Heart right ventricle (tissue), 16 donors: ENCODE data around the gene ZNF181. TPM values are rescaled to one million over a fixed set of nuclear protein-coding genes. Genes with fewer than 3 reads are reported as not detected.
"Not testable (repeated sequence)": the region's sequence is repeated elsewhere in the genome, so short reads cannot be mapped to it uniquely, and the experiment has no call there.

Experiments
- ATAC-seq, 8 donors: fragments of 200-7000 bp; cut with Tn5 transposase; one replicate each; pipeline ENCODE4 v1.9.1; 2020; ENCODE audit warnings: mild to moderate bottlenecking in 8 of 8, moderate library complexity in 8 of 8, moderate number of reproducible peaks in 1 of 8
- DNase-seq, 2 donors: peaks; one replicate each; pipeline ENCODE4 v3.0.0-alpha.2; 2020
- H3K27ac ChIP-seq, 10 donors: fragments of 200-600 bp; sonication (generic) in 2 of 10; one replicate each; pipeline versions ENCODE4 v1.5.0 to v1.8.0; 2020 to 2022; ENCODE audit warnings: mild to moderate bottlenecking in 3 of 10
- H3K27me3 ChIP-seq, 7 donors: fragments of 200-600 bp; one replicate each; pipeline ENCODE4 v1.8.0; 2021 to 2022; ENCODE audit warnings: mild to moderate bottlenecking in 2 of 7
- H3K36me3 ChIP-seq, 9 donors: fragments of 200-600 bp; sonication (generic) in 1 of 9; one replicate each; pipeline versions ENCODE4 v1.5.0 to v1.8.0; 2020 to 2022; ENCODE audit warnings: mild to moderate bottlenecking in 2 of 9
- H3K4me1 ChIP-seq, 9 donors: fragments of 200-600 bp; sonication (generic) in 1 of 9; one replicate each; pipeline versions ENCODE4 v1.5.0 to v1.8.0; 2020 to 2022; ENCODE audit warnings: mild to moderate bottlenecking in 4 of 9
- H3K4me3 ChIP-seq, 10 donors: fragments of 200-600 bp; sonication (generic) in 2 of 10; one replicate each; pipeline versions ENCODE4 v1.5.0 to v1.8.0; 2020 to 2022; ENCODE audit warnings: mild to moderate bottlenecking in 7 of 10, moderate library complexity in 2 of 10
- H3K9me3 ChIP-seq, 11 donors: fragments of 200-600 bp in 10 of 11; sonication (generic) in 2 of 11; one replicate each; pipeline versions ENCODE4 v1.5.0 to v1.8.0; 2013 to 2022; ENCODE audit warnings: mild to moderate bottlenecking in 2 of 11, control low read depth in 1 of 11, moderate library complexity in 1 of 11
- WGBS, 2 donors: extraction: QIAGEN DNeasy Blood & Tissue Kit; methylation state at CpG; one replicate each; pipeline ENCODE4 v1.1.7; 2013; ENCODE audit warnings: inconsistent platforms in 1 of 2; 5-methylcytosine and 5-hydroxymethylcytosine counted together
- intact Hi-C, 10 donors: fragments of 100-400 bp; cut with DNase I; formaldehyde crosslinking; loops; one replicate each; pipeline versions ENCODE4 v1.11.1 to v1.14.2; 2022
- long read RNA-seq, 3 donors: library from polyadenylated mRNA; unstranded; transcript quantifications; one replicate each; pipeline ENCODE4 v2.0.0, GENCODE V29; 2020 to 2021
- polyA plus RNA-seq, 2 donors: library from polyadenylated mRNA; stranded (reverse); fragments of 200-250 nt; gene quantifications; one replicate each; pipeline ENCODE4 v1.2.3, GENCODE V29; 2013
- total RNA-seq, 10 donors: library from RNA; stranded (reverse); fragmentation: NEBNext Ultra II Directional in 3 of 10; extraction: Animal tissue kit (Norgen Biotek cat#: 25700) in 3 of 10; gene quantifications; one replicate each; pipeline versions ENCODE4 v1.2.1 to v1.2.4, GENCODE V29; 2021 to 2023
- TF ChIP-seq, protein P1 (sequence below), 9 donors: fragments of 200-600 bp; sonication (generic) in 2 of 9; IDR thresholded peaks; one replicate each; pipeline versions ENCODE4 v1.5.0 to v1.8.0; 2021 to 2022; ENCODE audit warnings: antibody characterized with exemption in 9 of 9, mild to moderate bottlenecking in 5 of 9, moderate library complexity in 1 of 9
- donor health status: Arrhythmogenic right ventricular cardiomyopathy.
- donor health status: ischemic (EF 13 %, LVEDD 7.1; RV severe dilation, severe dysfunction).
- donor health status: healthy with polysubstance abuse.
- donor health status: DM: no; HTN: yes; CAD: no.
- donor health status: DM: no; HTN: no; CAD: no.
- donor health status: ischemic (EF 25% LVEDD 6.9; RV normal size, moderate dysfunction).
- donor health status: ischemic (EF 25% LVEDD 5.7; RV mildly dilated, moderate dysfunction).
- donor health status: healthy.
- donor health status: DM: yes; HTN: yes; CAD: no.
- donor health status: Ischemic cardiomyopathy.
- donor health status: ischemic (EF 35%, LVEDD 5.7; RV mildly dilated, moderate dysfunction).
- donor health status: nonischemic (EF 11% LVEDD 7.7; RV severe dilation, severe dysfunction).
- donor health status: DM: yes; HTN: yes; CAD: no.
- donor health status: PGD.
- donor health status: ischemic (EF 29% LVEDD 5.4; RV normal size, mild dysfunction).
- donor health status: nonischemic (EF 23%, LVEDD 6.1; RV moderate dilation, normal function).

ZNF181 gene
- total RNA-seq (10 to 100 TPM; 16.4 to 27.6 (median 19.2) TPM), polyA plus RNA-seq (1 to 10 TPM; 6.2 to 8.5 TPM)
- long read RNA-seq, donor 1, partial matches to known transcripts: 0 of 30 reads
- long read RNA-seq, donor 1, other reads (novel, unspliced or antisense): 27 of 30 reads
- long read RNA-seq, donor 2, partial matches to known transcripts: 2 of 41 reads
- long read RNA-seq, donor 2, other reads (novel, unspliced or antisense): 36 of 41 reads
- long read RNA-seq, donor 3, full-length matches to known transcripts: 11 of 70 reads
- long read RNA-seq, donor 3, partial matches to known transcripts: 4 of 70 reads
- long read RNA-seq, donor 3, other reads (novel, unspliced or antisense): 55 of 70 reads

DNA sequence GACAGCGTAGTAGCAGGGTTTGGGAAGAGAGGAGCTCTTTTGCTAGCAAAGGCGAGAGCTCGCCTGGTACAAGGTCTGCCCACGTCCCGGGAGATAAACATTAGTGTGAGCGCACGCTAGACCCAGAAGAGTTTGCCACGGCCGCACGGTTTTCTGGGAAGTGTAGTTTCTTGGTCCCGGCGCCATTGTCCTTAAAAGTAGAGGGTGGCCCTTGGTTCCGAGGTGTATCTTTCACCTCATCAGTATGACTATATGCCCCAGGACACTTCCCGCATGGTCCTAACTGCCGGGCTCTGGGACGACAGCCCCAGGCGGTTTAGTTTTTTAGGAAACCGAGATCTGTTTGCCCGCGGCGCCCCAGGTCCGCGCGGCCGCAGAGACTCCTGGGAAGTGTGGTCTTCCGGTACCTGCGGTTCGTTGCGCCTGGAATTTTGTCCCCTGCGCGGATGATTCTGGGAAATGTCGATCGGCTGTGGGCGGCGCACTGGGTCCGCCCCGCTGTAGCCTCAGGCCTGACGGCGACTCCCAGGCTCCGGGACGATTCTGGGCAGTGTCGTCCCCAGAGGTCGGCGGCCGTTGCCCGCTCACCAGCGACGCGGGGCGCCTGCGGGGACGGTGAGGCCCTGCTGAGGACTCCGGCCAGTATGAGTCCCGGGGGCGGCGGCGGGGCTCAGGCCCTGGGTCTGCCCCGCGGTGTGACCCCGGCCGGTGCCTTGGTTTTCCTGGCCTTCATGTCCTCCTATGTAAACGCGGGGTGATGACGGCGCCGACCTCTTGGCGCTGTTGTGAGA is at the start of gene ZNF181:
Gene ZNF181, plus strand, starts transcription at position 498 of the 791 bp plus-strand sequence. CDS start 795 bp downstream, outside the sequence.
- TF ChIP-seq, protein P1, sequence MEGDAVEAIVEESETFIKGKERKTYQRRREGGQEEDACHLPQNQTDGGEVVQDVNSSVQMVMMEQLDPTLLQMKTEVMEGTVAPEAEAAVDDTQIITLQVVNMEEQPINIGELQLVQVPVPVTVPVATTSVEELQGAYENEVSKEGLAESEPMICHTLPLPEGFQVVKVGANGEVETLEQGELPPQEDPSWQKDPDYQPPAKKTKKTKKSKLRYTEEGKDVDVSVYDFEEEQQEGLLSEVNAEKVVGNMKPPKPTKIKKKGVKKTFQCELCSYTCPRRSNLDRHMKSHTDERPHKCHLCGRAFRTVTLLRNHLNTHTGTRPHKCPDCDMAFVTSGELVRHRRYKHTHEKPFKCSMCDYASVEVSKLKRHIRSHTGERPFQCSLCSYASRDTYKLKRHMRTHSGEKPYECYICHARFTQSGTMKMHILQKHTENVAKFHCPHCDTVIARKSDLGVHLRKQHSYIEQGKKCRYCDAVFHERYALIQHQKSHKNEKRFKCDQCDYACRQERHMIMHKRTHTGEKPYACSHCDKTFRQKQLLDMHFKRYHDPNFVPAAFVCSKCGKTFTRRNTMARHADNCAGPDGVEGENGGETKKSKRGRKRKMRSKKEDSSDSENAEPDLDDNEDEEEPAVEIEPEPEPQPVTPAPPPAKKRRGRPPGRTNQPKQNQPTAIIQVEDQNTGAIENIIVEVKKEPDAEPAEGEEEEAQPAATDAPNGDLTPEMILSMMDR (IDR thresholded peaks at IDR 0.05): no peak
- intact Hi-C loops: loop anchor here in 6 of 10 donors (2.0 to 5.0 kb wide), 4 partner anchors 38 to 193 kb away; partner anchors contain the start of genes SCGB2B2 (in 6 of the 6), ZNF302 (in 6 of the 6), ZNF599 (in 2 of the 6) and ZNF30 (in 1 of the 6)
- Histone ChIP-seq H3K4me3 (peak within 1 kb of the TSS; percentile 45 to 93 (median 81)), H3K9me3 (peaks cover 0 to 36% (median 7%) of the 10 kb centered on the region in 11 donors), H3K27me3 (no peaks in the 10 kb centered on the region), H3K36me3 (peaks cover 0 to 38% (median 29%) of the 10 kb centered on the region in 9 donors), H3K4me1 (peaks cover 2 to 48% (median 26%) of the 10 kb centered on the region in 9 donors), H3K27ac (peak within 1 kb of the TSS; percentile 91 to 100 (median 98))
- ATAC-seq: peak; percentile 91 to 98 (median 96)
- WGBS, 2 donors: 0 to 1% methylated on average over 67 of the region's 67 CpGs
- DNase-seq: peak; percentile 86 to 92

DNA sequence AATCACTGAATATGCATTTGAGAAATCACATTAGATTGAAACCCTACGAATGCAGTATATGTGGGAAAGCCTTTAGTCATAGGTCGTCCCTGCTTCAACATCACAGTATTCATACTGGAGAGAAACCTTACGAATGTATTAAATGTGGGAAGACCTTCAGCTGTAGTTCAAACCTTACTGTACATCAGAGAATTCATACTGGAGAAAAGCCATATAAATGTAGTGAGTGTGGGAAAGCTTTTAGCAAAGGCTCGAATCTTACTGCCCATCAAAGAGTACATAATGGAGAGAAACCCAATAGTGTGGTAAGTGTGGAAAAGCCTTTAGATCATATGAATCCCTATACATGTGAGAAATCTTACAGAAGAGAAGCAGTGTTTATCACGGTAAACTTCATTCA is 48.8 kb upstream of the ZNF181 start:
- H3K4me3 ChIP-seq, H3K27me3 ChIP-seq, H3K27ac ChIP-seq, H3K4me1 ChIP-seq, ATAC-seq, DNase-seq, intact Hi-C loops: not testable (repeated sequence)
- peaks cover 0 to 57% (median 47%) of the 10 kb centered on the region in 9 donors for H3K36me3 ChIP-seq
- H3K9me3 ChIP-seq: peaks cover 0 to 84% (median 32%) of the 10 kb centered on the region in 11 donors
- 79 to 99% methylated on average over 5 of the region's 5 CpGs for WGBS, 2 donors

DNA sequence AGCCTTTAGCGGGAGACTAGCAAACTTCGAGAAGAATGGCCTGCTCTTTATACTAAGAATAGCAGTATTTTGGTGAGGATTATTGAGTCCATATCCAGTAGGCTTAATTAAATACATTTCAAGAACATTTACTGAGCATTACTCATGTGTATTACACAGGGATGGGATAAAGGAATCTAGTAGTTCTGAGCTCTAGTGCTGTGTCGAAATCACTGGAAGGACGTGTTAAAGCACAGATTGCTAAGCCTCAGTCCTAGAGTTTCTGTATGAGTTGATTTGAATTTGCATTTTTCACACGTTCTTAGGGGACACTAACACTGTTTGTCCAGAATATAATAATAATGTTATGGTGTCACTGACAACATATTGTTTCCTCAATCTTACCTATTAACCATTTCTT is 47.6 kb upstream of the ZNF181 start:
- H3K4me1 ChIP-seq: no peaks in the 10 kb centered on the region
- TF ChIP-seq, protein P1 (IDR thresholded peaks at IDR 0.05): no peak
- no peak overlapping the region for H3K27ac ChIP-seq
- DNase-seq (no peak), ATAC-seq (no peak)
- H3K4me3 ChIP-seq: no peak overlapping the region
- intact Hi-C loops: no loop called here
- H3K36me3 ChIP-seq: peaks cover 0 to 45% (median 38%) of the 10 kb centered on the region in 9 donors
- WGBS, 2 donors: 90 to 93% methylated on average over 5 of the region's 5 CpGs
- no peaks in the 10 kb centered on the region for H3K27me3 ChIP-seq
- H3K9me3 ChIP-seq: peaks cover 0 to 72% (median 32%) of the 10 kb centered on the region in 11 donors

DNA sequence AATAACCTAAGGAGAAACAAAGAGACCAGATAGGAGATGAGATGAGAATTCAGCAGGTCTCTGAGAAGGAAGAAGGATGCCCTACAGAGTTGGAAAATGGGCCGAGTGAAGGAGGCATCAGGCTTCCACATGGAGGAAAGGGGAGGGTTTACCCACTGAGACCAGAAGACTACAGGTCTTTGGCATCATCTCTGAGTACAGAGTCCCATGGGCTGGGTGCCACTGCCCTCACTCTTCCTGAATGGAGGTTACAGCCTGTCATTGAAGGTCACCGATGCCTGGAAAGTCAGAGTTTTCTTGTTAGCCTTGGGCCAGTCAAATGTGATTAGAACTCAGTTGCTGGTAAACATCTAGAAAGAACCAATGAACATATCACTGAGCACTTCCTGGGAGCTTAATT is 46.7 kb upstream of the ZNF181 start:
- ATAC-seq: peak in 2 of 8 donors; percentile 57
- 64 to 84% methylated on average over 2 of the region's 2 CpGs for WGBS, 2 donors
- Histone ChIP-seq H3K27me3 (no peaks in the 10 kb centered on the region), H3K4me1 (no peaks in the 10 kb centered on the region), H3K36me3 (peaks cover 0 to 37% (median 29%) of the 10 kb centered on the region in 9 donors), H3K27ac (no peak overlapping the region), H3K4me3 (no peak overlapping the region), H3K9me3 (peaks cover 0 to 63% (median 32%) of the 10 kb centered on the region in 11 donors)
- intact Hi-C loops: no loop called here
- DNase-seq: no peak
- TF ChIP-seq, protein P1 (IDR thresholded peaks at IDR 0.05): no peak
